ENCODE results near the gene TEC. TPM values are rescaled to one million over a fixed set of nuclear protein-coding genes. Genes with fewer than 3 reads are reported as not detected.

The TEC gene
- total and polyA plus RNA-seq, 2 experiments from 2014 or later, result 2.9 to 3.0 TPM

GRCh38 chr4:48250343-48250742 is 19.3 kb downstream of the TEC start:
- no peaks in the 10 kb centered on the region for H3K36me3 Mint-ChIP-seq (ENCODE audit: low read depth)
- H3K9me2 ChIP-seq (ENCODE audit: insufficient read depth), result no peaks in the 10 kb centered on the region
- H3K27ac Mint-ChIP-seq, result no peak overlapping the region
- H4K20me1 ChIP-seq (replicated peaks; ENCODE audit: insufficient read depth), result no peaks in the 10 kb centered on the region; the same call in 1 of the 2 replicates
- H3K36me3 ChIP-seq (ENCODE audit: insufficient read depth), result no peaks in the 10 kb centered on the region
- H3K4me3 ChIP-seq, result no peak overlapping the region
- no peaks in the 10 kb centered on the region; the same call in 1 of the 2 replicates for H3F3A ChIP-seq (replicated peaks; ENCODE audit: low read depth)
- H3K4me1 ChIP-seq (ENCODE audit: insufficient read depth), result no peaks in the 10 kb centered on the region
- no peaks in the 10 kb centered on the region for H3K27me3 ChIP-seq (ENCODE audit: insufficient read depth)
- no peak for ATAC-seq
- no peak overlapping the region for H3K4me3 Mint-ChIP-seq
- TF ChIP-seq NANOG (IDR thresholded peaks at IDR 0.05; ENCODE audit: borderline replicate concordance) (no peak), ZNF114 (CRISPR knock-in tag; IDR thresholded peaks at IDR 0.05) (no peak), STAT1 (IDR thresholded peaks at IDR 0.05; ENCODE audit: unreplicated experiment) (no peak), EZH2 (IDR thresholded peaks at IDR 0.05; ENCODE audit: low read depth, unreplicated experiment) (no peak), EZH2phosphoT487 (IDR thresholded peaks at IDR 0.05; ENCODE audit: unreplicated experiment) (no peak), JUNB (IDR thresholded peaks at IDR 0.05; ENCODE audit: unreplicated experiment) (no peak), ETS1 (IDR thresholded peaks at IDR 0.05) (no peak), ZNF331 (CRISPR knock-in tag; IDR thresholded peaks at IDR 0.05; ENCODE audit: low read depth) (no peak), REST (IDR thresholded peaks at IDR 0.05; ENCODE audit: unreplicated experiment) (no peak), CTCF (conservative IDR thresholded peaks at IDR 0.05; ENCODE audit: low read depth in 2 of 2) (no peak), POLR2AphosphoS5 (IDR thresholded peaks at IDR 0.05; ENCODE audit: low read depth) (no peak), CREB1 (CRISPR knock-in tag; IDR thresholded peaks at IDR 0.05; ENCODE audit: low read depth) (no peak), ZNF462 (CRISPR knock-in tag; IDR thresholded peaks at IDR 0.05) (no peak)
- H3K9me3 Mint-ChIP-seq, result no peaks in the 10 kb centered on the region
- H3K79me2 ChIP-seq (replicated peaks; ENCODE audit: insufficient read depth), result 0 out of 2 replicates have a peak, but pooled peaks cover 14% of the 10 kb centered on the region
- H3K4me1 Mint-ChIP-seq, result peaks cover 4% of the 10 kb centered on the region; the same call in 2 of the 3 replicates
- no peak overlapping the region for H3K4me2 ChIP-seq
- no peak overlapping the region for H3K27ac ChIP-seq (ENCODE audit: low read depth)
- no peak overlapping the region for H2AFZ ChIP-seq
- H3K27me3 Mint-ChIP-seq (ENCODE audit: insufficient read depth, low read depth, poor library complexity), result peaks cover 3% of the 10 kb centered on the region
- DNase-seq (ENCODE audit: low spot score), result no peak
